Epithelial cell of esophagus (primary cell): Measurements from ENCODE around the gene PHACTR1.

ENCODE experiments used
- DNase-seq: peaks from one replicate; pipeline ENCODE4 v3.0.0; 2010; ENCODE audit warnings: low read depth
- H3K4me3 ChIP-seq: 2 replicates; pipeline ENCODE4 v1.5.1; 2011; ENCODE audit warnings: mild to moderate bottlenecking, low read length, control low read depth
- CTCF ChIP-seq: IDR thresholded peaks from 2 replicates; pipeline ENCODE4 v1.5.1; 2011; ENCODE audit warnings: low read depth, mild to moderate bottlenecking, low read length, control low read depth, inconsistent platforms; ENCODE audit not compliant: insufficient read depth; ENCODE audit errors: missing control alignments

PHACTR1 gene

DNA sequence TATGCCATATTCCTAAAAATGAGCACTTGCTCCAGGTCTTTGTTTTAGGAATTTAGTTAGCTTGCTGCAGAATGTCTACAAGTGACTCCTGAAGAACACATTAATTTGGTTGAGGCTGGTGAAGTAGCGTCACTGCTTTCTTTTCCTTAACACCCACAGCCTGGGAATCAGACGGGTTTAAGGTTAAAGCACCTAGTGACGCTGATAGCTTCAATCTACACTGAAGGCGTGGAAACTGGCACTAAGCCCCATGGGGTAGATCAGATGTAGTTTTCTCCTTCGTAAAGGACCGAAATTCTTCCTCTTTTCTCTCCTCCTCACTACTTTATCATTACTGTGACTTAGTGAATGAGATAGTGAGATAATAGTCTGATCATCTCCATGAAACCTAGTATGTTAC, 521.5 kb downstream of the PHACTR1 start:
- no peak for DNase-seq
- H3K4me3 ChIP-seq, result no peak overlapping the region
- TF ChIP-seq CTCF, result no peak

DNA sequence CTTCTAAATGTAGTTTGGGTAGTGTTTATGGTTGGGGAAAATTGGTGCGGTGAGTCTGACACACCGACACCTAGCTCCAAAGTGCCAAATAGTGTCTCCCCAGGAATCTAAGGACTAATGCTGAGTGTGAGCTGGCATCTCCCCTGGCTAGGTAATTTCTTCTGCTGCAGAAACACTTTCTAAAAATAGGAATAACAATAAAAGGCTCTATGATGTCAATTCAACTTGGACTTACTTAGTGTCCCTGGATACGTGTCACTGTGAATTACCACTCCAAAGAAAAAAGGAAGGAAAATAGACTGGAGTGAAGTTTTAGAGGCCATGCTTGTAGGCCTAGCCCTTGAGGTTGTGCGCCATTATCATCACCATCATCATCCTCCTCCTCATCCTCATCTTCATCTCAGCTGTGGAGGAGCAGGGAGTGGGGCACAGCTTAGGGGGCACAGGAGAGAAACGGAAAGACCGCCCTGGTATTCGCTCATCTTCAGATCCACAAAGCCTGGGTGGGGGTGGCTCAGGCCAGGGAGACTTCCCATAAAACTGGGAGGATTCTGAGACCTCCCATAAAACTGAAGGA, 522.2 kb downstream of the PHACTR1 start:
- H3K4me3 ChIP-seq, result no peak overlapping the region
- no peak for DNase-seq
- TF ChIP-seq CTCF, result no peak

DNA sequence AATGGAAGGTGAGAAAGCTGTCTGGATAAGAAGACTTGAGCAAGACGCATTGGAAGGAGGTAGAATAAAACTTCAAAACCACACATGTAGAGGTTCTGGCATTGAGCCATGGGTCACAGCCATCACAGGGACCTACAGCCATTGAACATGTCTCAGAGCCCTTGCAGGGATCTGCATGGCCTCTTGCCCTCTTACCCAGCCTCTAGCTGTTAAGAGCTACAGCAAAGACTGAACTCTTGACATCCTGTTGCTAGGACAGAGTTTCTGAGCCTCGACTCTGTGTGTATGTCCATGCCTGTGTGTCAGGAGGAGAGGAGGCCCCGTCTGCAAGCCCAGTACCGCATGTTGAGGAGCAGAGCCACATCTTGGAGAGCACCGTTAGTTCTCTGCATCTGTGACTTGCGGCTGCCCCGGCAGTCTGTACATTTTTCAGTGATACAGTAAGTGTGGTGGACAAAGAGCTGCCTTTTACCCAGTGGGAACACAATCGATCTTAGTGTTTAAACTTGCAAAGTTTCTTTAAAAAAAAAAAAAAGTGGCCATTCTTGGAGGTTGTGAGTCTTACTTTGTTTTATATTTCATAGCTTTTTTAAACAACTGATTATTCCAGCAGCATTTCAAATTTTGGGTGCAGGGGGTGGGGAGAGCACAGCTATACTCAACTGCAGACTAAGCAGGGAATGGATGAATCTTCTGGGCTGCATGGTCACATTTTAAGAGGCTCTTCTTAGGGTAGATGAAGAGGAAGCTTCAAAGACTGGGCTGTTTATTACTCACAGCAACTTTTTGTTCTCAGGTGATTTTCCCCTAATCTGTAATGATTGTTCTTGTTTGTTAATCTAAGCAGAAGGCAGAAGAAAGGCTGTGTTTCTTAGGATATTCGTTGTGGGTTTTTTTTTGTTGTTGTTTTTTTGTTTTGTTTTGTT, 523.2 kb downstream of the PHACTR1 start:
- no peak for DNase-seq
- no peak for TF ChIP-seq CTCF
- no peak overlapping the region for H3K4me3 ChIP-seq

DNA sequence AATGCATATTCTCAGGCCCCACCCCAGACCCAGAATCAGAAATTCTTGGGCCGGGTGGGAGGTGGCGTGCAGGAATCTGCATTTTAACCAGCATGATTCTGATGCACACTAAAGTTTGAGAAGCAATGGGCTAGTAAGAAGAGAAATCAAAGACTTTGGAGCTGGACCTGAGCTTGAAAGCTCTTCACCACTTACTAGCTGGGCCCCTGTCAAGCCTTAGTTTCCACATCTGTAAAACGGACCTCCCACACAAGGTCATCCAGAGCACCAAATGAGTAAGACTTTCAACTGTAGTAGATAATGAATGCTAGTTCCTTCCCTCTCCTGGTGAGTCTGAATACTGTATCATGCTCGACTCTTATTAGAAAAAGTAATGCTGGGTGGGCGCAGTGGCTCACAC, 524.8 kb downstream of the PHACTR1 start:
- DNase-seq, result no peak
- no peak for TF ChIP-seq CTCF
- H3K4me3 ChIP-seq, result no peak overlapping the region

GRCh38 chr6:13242178-13242577, 525.6 kb downstream of the PHACTR1 start:
- H3K4me3 ChIP-seq, result no peak overlapping the region
- TF ChIP-seq CTCF, result no peak
- no peak for DNase-seq

DNA sequence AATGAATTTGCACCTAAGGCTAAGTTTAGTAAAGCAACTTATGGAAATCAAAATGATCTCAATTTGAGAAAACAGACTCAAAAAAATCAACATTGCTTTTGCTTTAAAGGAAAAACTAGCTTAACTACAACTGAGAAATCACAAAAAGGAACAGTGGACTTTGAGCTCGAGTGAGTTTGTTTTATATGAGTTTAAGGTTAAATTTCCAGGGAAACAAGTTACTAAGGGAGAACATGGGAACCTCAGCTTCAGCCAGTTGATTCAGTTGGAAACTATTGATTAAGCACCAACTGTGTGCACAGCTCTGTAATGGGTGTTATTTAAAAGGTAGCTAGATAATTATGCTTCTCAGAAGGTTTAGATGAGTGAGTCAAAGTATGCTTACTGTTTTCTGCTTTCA, 526.0 kb downstream of the PHACTR1 start:
- no peak for DNase-seq
- no peak overlapping the region for H3K4me3 ChIP-seq
- TF ChIP-seq CTCF, result no peak
